ENCODE data around the gene PSMD13. TPM values are rescaled to one million over a fixed set of nuclear protein-coding genes. Genes with fewer than 3 reads are reported as not detected.

PSMD13 gene
- total RNA-seq, 1 donor from 2014 or later, result 146 TPM

DNA sequence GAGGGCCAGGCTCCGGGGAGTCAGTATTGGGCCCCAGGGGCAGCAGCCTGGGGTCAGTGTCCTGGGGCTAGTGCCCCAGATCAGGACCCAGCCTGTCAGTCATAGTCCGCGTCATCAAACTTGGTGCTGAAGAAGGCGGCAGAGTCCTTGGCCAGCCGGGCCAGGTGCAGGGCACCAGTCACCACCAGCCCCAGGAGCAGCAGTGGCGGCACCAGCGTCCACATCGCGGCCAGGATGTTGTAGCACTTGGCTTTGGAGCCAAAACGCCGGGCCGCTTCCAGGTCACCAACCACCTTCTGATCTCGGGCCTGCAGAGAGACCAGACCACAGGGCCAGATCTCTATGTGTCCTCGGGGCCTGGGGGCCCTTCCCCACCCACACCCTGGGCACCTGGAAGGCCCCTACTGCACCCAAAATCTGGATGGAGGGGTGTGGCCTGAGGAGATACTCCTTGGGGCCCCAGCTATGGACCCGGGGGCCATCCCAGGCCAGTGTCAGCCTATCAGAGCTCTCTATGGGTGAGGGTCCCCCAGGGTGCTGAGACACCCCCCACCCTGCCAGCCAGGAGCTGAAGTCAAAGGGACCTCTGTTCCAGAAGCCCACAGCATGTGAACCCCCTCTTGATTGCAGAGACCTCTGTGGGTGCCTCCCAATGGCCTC is 61.8 kb downstream of the PSMD13 start:
- H3K27ac Mint-ChIP-seq (ENCODE audit: unreplicated experiment), result no peak overlapping the region
- peaks cover 7% of the 10 kb centered on the region for H3K27me3 Mint-ChIP-seq (ENCODE audit: low read depth)
- TF ChIP-seq, protein P1, sequence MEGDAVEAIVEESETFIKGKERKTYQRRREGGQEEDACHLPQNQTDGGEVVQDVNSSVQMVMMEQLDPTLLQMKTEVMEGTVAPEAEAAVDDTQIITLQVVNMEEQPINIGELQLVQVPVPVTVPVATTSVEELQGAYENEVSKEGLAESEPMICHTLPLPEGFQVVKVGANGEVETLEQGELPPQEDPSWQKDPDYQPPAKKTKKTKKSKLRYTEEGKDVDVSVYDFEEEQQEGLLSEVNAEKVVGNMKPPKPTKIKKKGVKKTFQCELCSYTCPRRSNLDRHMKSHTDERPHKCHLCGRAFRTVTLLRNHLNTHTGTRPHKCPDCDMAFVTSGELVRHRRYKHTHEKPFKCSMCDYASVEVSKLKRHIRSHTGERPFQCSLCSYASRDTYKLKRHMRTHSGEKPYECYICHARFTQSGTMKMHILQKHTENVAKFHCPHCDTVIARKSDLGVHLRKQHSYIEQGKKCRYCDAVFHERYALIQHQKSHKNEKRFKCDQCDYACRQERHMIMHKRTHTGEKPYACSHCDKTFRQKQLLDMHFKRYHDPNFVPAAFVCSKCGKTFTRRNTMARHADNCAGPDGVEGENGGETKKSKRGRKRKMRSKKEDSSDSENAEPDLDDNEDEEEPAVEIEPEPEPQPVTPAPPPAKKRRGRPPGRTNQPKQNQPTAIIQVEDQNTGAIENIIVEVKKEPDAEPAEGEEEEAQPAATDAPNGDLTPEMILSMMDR (conservative IDR thresholded peaks at IDR 0.05), result no peak
- peaks cover 25% of the 10 kb centered on the region for H3K4me1 Mint-ChIP-seq
- no peak for DNase-seq (ENCODE audit: low read depth, low spot score)
- no peaks in the 10 kb centered on the region for H3K36me3 Mint-ChIP-seq (ENCODE audit: low read depth)
- H3K4me3 Mint-ChIP-seq, result no peak overlapping the region
- no peaks in the 10 kb centered on the region for H3K9me3 Mint-ChIP-seq

DNA sequence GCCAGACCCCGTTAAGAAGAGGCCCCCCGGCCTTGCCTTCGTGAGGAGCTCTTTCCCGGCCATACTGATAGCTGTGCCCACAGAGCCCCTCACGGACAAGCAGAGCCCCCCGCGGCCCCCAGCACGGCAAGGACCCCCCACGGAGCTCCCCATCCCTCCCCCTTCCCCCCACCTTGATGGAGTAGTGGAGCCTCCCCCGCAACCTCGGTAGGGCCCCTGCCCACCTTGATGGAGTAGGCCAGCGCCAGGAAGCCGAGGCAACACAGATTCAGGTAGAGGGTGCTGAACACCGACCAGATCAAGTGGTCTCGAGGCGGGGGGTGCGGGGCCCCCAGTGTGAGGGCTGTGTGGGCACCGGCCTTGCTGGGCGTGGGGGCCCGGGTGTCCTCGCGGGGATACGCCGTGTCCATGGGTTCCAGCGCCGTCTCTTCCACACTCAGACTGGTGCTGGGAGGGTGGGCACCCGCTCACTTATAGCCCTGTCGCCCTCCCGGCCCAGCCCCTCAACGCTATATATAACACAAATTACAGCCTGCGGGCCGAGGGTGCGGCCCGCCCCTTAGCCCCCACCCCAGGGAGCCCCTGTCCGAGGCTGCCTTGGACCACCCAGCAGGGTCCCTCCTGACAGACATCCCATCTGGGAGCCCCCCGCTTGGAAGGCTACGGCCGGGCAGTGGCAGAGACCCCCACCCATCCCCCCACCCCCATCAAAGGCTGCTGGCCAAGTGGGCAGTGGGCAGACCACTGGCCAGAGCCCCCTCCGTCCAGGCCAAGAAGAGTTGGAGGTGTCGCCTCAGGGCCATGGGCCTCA is 62.5 kb downstream of the PSMD13 start, which contains the start of gene IFITM5:
Gene IFITM5 (minus strand): TSS at position 446 of the 811 bp plus-strand sequence. CDS start 36 bp downstream, at position 410.
- H3K27me3 Mint-ChIP-seq (ENCODE audit: low read depth), result peaks cover 7% of the 10 kb centered on the region
- no peak for DNase-seq (ENCODE audit: low read depth, low spot score)
- no peak within 1 kb of the TSS for H3K4me3 Mint-ChIP-seq
- no peaks in the 10 kb centered on the region for H3K36me3 Mint-ChIP-seq (ENCODE audit: low read depth)
- H3K9me3 Mint-ChIP-seq, result no peaks in the 10 kb centered on the region
- TF ChIP-seq, protein P1 (conservative IDR thresholded peaks at IDR 0.05), result no peak
- no peak within 1 kb of the TSS for H3K27ac Mint-ChIP-seq (ENCODE audit: unreplicated experiment)
- H3K4me1 Mint-ChIP-seq, result peaks cover 26% of the 10 kb centered on the region

DNA sequence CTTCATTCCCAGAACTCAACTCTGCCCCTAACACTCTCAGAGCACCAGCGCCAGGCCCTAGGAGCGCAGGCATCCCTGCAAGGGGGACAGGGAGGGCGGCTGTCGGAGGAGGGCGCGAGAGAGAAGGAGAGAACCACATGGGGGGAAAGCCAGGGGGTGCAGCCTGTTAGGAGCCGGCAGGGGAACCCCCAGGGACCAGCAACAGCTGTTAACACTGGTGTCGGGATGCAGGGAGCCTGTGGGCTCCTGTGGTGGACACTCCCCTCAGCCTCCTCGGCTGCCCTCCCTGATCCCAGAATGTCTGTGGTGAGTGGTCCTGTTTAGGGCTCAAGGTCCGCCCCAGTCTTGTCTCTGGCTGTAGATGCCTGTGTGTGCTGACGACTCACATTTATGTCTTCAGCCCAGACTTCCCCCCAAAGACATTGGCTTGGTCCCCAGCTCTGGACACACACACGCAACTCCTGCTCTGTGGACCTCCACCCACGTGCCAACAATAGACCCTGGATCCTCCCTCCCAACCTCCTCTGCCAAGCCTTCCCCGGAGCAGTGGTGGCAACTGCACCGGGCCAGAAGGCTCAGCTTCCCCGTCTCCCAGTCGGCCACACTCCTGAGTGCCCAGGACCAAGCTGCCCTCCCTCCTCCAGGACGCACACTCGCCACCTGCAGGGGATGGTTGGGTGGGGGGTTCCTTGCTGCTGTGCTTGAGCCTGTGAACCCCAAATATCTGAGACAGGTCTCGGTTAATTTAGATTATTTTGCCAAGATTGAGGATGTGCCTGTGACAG is 63.4 kb downstream of the PSMD13 start:
- no peaks in the 10 kb centered on the region for H3K9me3 Mint-ChIP-seq
- no peaks in the 10 kb centered on the region for H3K36me3 Mint-ChIP-seq (ENCODE audit: low read depth)
- H3K27ac Mint-ChIP-seq (ENCODE audit: unreplicated experiment), result no peak overlapping the region
- H3K27me3 Mint-ChIP-seq (ENCODE audit: low read depth), result peaks cover 7% of the 10 kb centered on the region
- TF ChIP-seq, protein P1 (conservative IDR thresholded peaks at IDR 0.05), result no peak
- H3K4me3 Mint-ChIP-seq, result no peak overlapping the region
- no peak for DNase-seq (ENCODE audit: low read depth, low spot score)
- peaks cover 30% of the 10 kb centered on the region for H3K4me1 Mint-ChIP-seq

Other genes with a start within 250 kb of the PSMD13 start
- gene SCGB1C1, start 43.9 kb upstream of the PSMD13 start, total RNA-seq, result not detected in 2 replicates
- gene BET1L, start 29.6 kb upstream of the PSMD13 start, total RNA-seq, result 41.3 and 44.3 TPM in 2 replicates
- 115 and 122 TPM in 2 replicates for gene RIC8A, start 29.3 kb upstream of the PSMD13 start, total RNA-seq
- 23.3 and 24.0 TPM in 2 replicates for gene SIRT3, start 634 bp upstream of the PSMD13 start, total RNA-seq
- gene NLRP6, start 41.4 kb downstream of the PSMD13 start, total RNA-seq, result not detected in 2 replicates
- 23.2 and 25.1 TPM in 2 replicates for gene PGGHG, start 52.1 kb downstream of the PSMD13 start, total RNA-seq
- not detected in 2 replicates for gene IFITM5, start 62.5 kb downstream of the PSMD13 start, total RNA-seq
- gene IFITM2, start 70.8 kb downstream of the PSMD13 start, total RNA-seq, result 55.0 and 67.2 TPM in 2 replicates
- gene IFITM1, start 77.1 kb downstream of the PSMD13 start, total RNA-seq, result 2.0 and 2.3 TPM in 2 replicates
- gene IFITM3, start 83.9 kb downstream of the PSMD13 start, total RNA-seq, result 156 and 165 TPM in 2 replicates
- 179 and 201 TPM in 2 replicates for gene B4GALNT4, start 132.5 kb downstream of the PSMD13 start, total RNA-seq
- 0.42 and 1.7 TPM in 2 replicates for gene PKP3, start 157.2 kb downstream of the PSMD13 start, total RNA-seq
- 14.5 and 15.9 TPM in 2 replicates for gene SIGIRR, start 178.0 kb downstream of the PSMD13 start, total RNA-seq
- gene ANO9, start 205.0 kb downstream of the PSMD13 start, total RNA-seq, result not detected in 2 replicates
- gene PTDSS2, start 213.3 kb downstream of the PSMD13 start, total RNA-seq, result 51.2 and 52.4 TPM in 2 replicates